ENCODE data around the gene ADGRL1.
"Not testable (repeated sequence)": the region's sequence is repeated elsewhere in the genome, so short reads cannot be mapped to it uniquely, and the experiment has no call there.

Gene ADGRL1

GRCh38 chr19:14189415-14189814 is 16.6 kb downstream of the ADGRL1 start:
- no peak for DNase-seq (ENCODE audit: low read depth in 2 of 2)

- not testable (repeated sequence) for DNase-seq (ENCODE audit: low read depth in 2 of 2)
Observed at GRCh38 chr19:14188086-14188485, 17.9 kb downstream of the ADGRL1 start.

- no peak for DNase-seq (ENCODE audit: low read depth in 2 of 2)
Observed at GRCh38 chr19:14187561-14187960, 18.4 kb downstream of the ADGRL1 start.

GRCh38 chr19:14186684-14187083 is 19.3 kb downstream of the ADGRL1 start:
- not testable (repeated sequence) for DNase-seq (ENCODE audit: low read depth in 2 of 2)

- DNase-seq (ENCODE audit: low read depth in 2 of 2): not testable (repeated sequence)
Observed at GRCh38 chr19:14185691-14186090, 20.3 kb downstream of the ADGRL1 start.

GRCh38 chr19:14185158-14185557 is 20.8 kb downstream of the ADGRL1 start:
- no peak for DNase-seq (ENCODE audit: low read depth in 2 of 2)

- no peak for DNase-seq (ENCODE audit: low read depth in 2 of 2)
Observed at GRCh38 chr19:14183741-14184350, 22.1 kb downstream of the ADGRL1 start.

GRCh38 chr19:14182476-14182875 is 23.5 kb downstream of the ADGRL1 start:
- no peak for DNase-seq (ENCODE audit: low read depth in 2 of 2)

GRCh38 chr19:14181906-14182305 is 24.1 kb downstream of the ADGRL1 start:
- DNase-seq (ENCODE audit: low read depth in 2 of 2): no peak

- DNase-seq (ENCODE audit: low read depth in 2 of 2): not testable (repeated sequence)
Observed at GRCh38 chr19:14181199-14181598, 24.8 kb downstream of the ADGRL1 start.

GRCh38 chr19:14177496-14178074 is 28.4 kb downstream of the ADGRL1 start:
- DNase-seq (ENCODE audit: low read depth in 2 of 2): no peak

GRCh38 chr19:14175351-14175792 is 30.6 kb downstream of the ADGRL1 start:
- no peak for DNase-seq (ENCODE audit: low read depth in 2 of 2)

- no peak for DNase-seq (ENCODE audit: low read depth in 2 of 2)
Observed at GRCh38 chr19:14174883-14175282, 31.1 kb downstream of the ADGRL1 start.

GRCh38 chr19:14168993-14169392 is 37.0 kb downstream of the ADGRL1 start:
- no peak for DNase-seq (ENCODE audit: low read depth in 2 of 2)

GRCh38 chr19:14168259-14168972 is 37.6 kb downstream of the ADGRL1 start:
- DNase-seq (ENCODE audit: low read depth in 2 of 2): no peak

GRCh38 chr19:14167576-14168138 is 38.3 kb downstream of the ADGRL1 start:
- DNase-seq (ENCODE audit: low read depth in 2 of 2): no peak

GRCh38 chr19:14166999-14167575 is 38.9 kb downstream of the ADGRL1 start:
- no peak for DNase-seq (ENCODE audit: low read depth in 2 of 2)

- no peak for DNase-seq (ENCODE audit: low read depth in 2 of 2)
Observed at GRCh38 chr19:14165990-14166830, 39.8 kb downstream of the ADGRL1 start.

- no peak for DNase-seq (ENCODE audit: low read depth in 2 of 2)
Observed at GRCh38 chr19:14164724-14165493, 41.1 kb downstream of the ADGRL1 start.

GRCh38 chr19:14164082-14164481 is 41.9 kb downstream of the ADGRL1 start:
- no peak for DNase-seq (ENCODE audit: low read depth in 2 of 2)

GRCh38 chr19:14162871-14163297 is 43.1 kb downstream of the ADGRL1 start:
- DNase-seq (ENCODE audit: low read depth in 2 of 2): no peak

Data from fibroblast of skin of left quadriceps (primary cell).